Adrenal gland (tissue), 19 donors: ENCODE data around the gene CMC1. TPM values are rescaled to one million over a fixed set of nuclear protein-coding genes. Genes with fewer than 3 reads are reported as not detected.
"Not testable (repeated sequence)": the region's sequence is repeated elsewhere in the genome, so short reads cannot be mapped to it uniquely, and the experiment has no call there.

Source experiments
- DNase-seq, 7 donors: peaks; one replicate each; pipeline ENCODE4 v3.0.0-alpha.2; 2019 to 2020
- H3K27ac ChIP-seq, 5 donors: fragments of 200-600 bp; sonication (generic) in 4 of 5; 1 replicate in 3 of 5; 2 replicates in 2 of 5; pipeline versions ENCODE4 v1.5.1 to v1.8.0; 2016 to 2020; ENCODE audit warnings: mild to moderate bottlenecking in 1 of 5
- H3K27me3 ChIP-seq: fragments of 200-600 bp; 2 replicates; pipeline ENCODE4 v1.8.0; 2021
- H3K36me3 ChIP-seq, 2 donors: fragments of 200-600 bp; replicated peaks in 1 of 2; 1 replicate in 1 of 2; 2 replicates in 1 of 2; pipeline versions ENCODE4 v1.5.1 to v1.8.0; 2018 to 2022
- H3K4me1 ChIP-seq, 2 donors: fragments of 200-600 bp; replicated peaks in 1 of 2; 1 replicate in 1 of 2; 2 replicates in 1 of 2; pipeline versions ENCODE4 v1.5.1 to v1.8.0; 2018 to 2021
- H3K4me3 ChIP-seq, 4 donors: fragments of 200-600 bp; sonication (generic) in 3 of 4; one replicate each; pipeline ENCODE4 v1.5.1; 2016 to 2018
- H3K9me3 ChIP-seq, 3 donors: fragments of 200-600 bp; sonication (generic) in 1 of 3; replicated peaks in 1 of 3; 1 replicate in 2 of 3; 2 replicates in 1 of 3; pipeline versions ENCODE4 v1.5.1 to v1.8.0; 2016 to 2021
- CTCF ChIP-seq, 6 experiments: fragments of 450-650 bp in 4 of 6; fragments of 200-600 bp in 2 of 6; sonication (generic) in 1 of 6; IDR thresholded peaks; 1 replicate in 5 of 6; 2 replicates in 1 of 6; pipeline versions ENCODE4 v1.5.1 to v1.8.0; 2016 to 2021; ENCODE audit warnings: antibody characterized with exemption in 6 of 6, mild to moderate bottlenecking in 2 of 6, moderate library complexity in 1 of 6
- POLR2A ChIP-seq, 2 donors: fragments of 450-650 bp; IDR thresholded peaks; one replicate each; pipeline ENCODE4 v1.6.1; 2017; ENCODE audit warnings: antibody characterized with exemption in 2 of 2, mild to moderate bottlenecking in 2 of 2, moderate library complexity in 1 of 2
- WGBS, 4 donors: extraction: QIAGEN DNeasy Blood & Tissue Kit in 2 of 4; methylation state at CpG; one replicate each; pipeline versions ENCODE4 v1.1.5 to v1.1.7; 2013 to 2017; 5-methylcytosine and 5-hydroxymethylcytosine counted together
- intact Hi-C, 2 donors: fragments of 100-400 bp; cut with DNase I; formaldehyde crosslinking; loops; one replicate each; pipeline versions ENCODE4 v1.14.1 to v1.15.0; 2022 to 2023
- long read RNA-seq, 10 donors: library from polyadenylated mRNA in 3 of 10; unstranded in 2 of 10; stranded (forward) in 1 of 10; transcript quantifications; one replicate each; pipeline ENCODE4 v2.0.0 and lab custom pipeline, GENCODE V29; 2021 to 2026
- polyA plus RNA-seq, 3 donors: library from polyadenylated mRNA; stranded (reverse); fragments of 200-250 nt in 2 of 3; fragments of 350-450 nt in 1 of 3; fragmentation: Illumina TruSeq in 1 of 3; extraction: RNeasy Lipid Tissue Mini Kit (QIAGEN cat#74804) in 1 of 3; gene quantifications; one replicate each; pipeline ENCODE4 v1.2.3, GENCODE V29; 2013 to 2014
- total RNA-seq, 9 donors: library from RNA; depleted of rRNA in 4 of 9; stranded (reverse); fragments of >200 nt in 4 of 9; fragments of 120-200 nt in 1 of 9; fragmentation: NEBNext Ultra II Directional in 1 of 9; extraction: Animal tissue kit (Norgen Biotek cat#: 25700) in 1 of 9; gene quantifications; one replicate each; pipeline versions ENCODE4 v1.1.0 to v1.2.4, GENCODE V29; 2013 to 2023
- donor health status: healthy with polysubstance abuse.
- donor health status: Bipolar disorder and iron deficiency.
- donor health status: DM: yes; HTN: yes; CAD: no.
- donor health status: DM: no; HTN: no; CAD: no.
- donor health status: DM: no; HTN: no; CAD: no.
- donor health status: DM: yes; HTN: yes; CAD: no.

Gene CMC1
- total RNA-seq (10 to 100 TPM in 8 of 9 donors, 1 to 10 TPM in 1; 6.7 to 23.2 (median 19.4) TPM), polyA plus RNA-seq (10 to 100 TPM; 31.4 to 32.8 (median 31.5) TPM)
- long read RNA-seq, donor 1, full-length matches to known transcripts = 57 of 57 reads
- long read RNA-seq, donor 1, partial matches to known transcripts = 0 of 57 reads
- long read RNA-seq, donor 1, other reads (novel, unspliced or antisense) = 0 of 57 reads
- long read RNA-seq, donor 2, full-length matches to known transcripts = 22 of 22 reads
- long read RNA-seq, donor 2, partial matches to known transcripts = 0 of 22 reads
- long read RNA-seq, donor 2, other reads (novel, unspliced or antisense) = 0 of 22 reads
- long read RNA-seq, donor 3, full-length matches to known transcripts = 26 of 26 reads
- long read RNA-seq, donor 3, partial matches to known transcripts = 0 of 26 reads
- long read RNA-seq, donor 3, other reads (novel, unspliced or antisense) = 0 of 26 reads
- long read RNA-seq, donor 4, full-length matches to known transcripts = 25 of 29 reads
- long read RNA-seq, donor 4, partial matches to known transcripts = 0 of 29 reads
- long read RNA-seq, donor 4, other reads (novel, unspliced or antisense) = 4 of 29 reads
- long read RNA-seq, donor 5, full-length matches to known transcripts = 39 of 42 reads
- long read RNA-seq, donor 5, partial matches to known transcripts = 0 of 42 reads
- long read RNA-seq, donor 5, other reads (novel, unspliced or antisense) = 3 of 42 reads
- long read RNA-seq, donor 6, full-length matches to known transcripts = 18 of 19 reads
- long read RNA-seq, donor 6, partial matches to known transcripts = 0 of 19 reads
- long read RNA-seq, donor 6, other reads (novel, unspliced or antisense) = 1 of 19 reads
- long read RNA-seq, donor 7, full-length matches to known transcripts = 24 of 24 reads
- long read RNA-seq, donor 7, partial matches to known transcripts = 0 of 24 reads
- long read RNA-seq, donor 7, other reads (novel, unspliced or antisense) = 0 of 24 reads
- long read RNA-seq, donor 8, full-length matches to known transcripts = 45 of 45 reads
- long read RNA-seq, donor 8, partial matches to known transcripts = 0 of 45 reads
- long read RNA-seq, donor 8, other reads (novel, unspliced or antisense) = 0 of 45 reads
- long read RNA-seq, donor 9, full-length matches to known transcripts = 27 of 27 reads
- long read RNA-seq, donor 9, partial matches to known transcripts = 0 of 27 reads
- long read RNA-seq, donor 9, other reads (novel, unspliced or antisense) = 0 of 27 reads
- long read RNA-seq, donor 10, full-length matches to known transcripts = 31 of 31 reads
- long read RNA-seq, donor 10, partial matches to known transcripts = 0 of 31 reads
- long read RNA-seq, donor 10, other reads (novel, unspliced or antisense) = 0 of 31 reads

GRCh38 chr3:28241221-28242160 is at the start of gene CMC1:
TSS of gene CMC1 (plus strand) at chr3:28241619. CDS start at chr3:28241794, 175 bp downstream.
- no peaks in the 10 kb centered on the region for H3K36me3 ChIP-seq
- WGBS, 4 donors = 0 to 2% (median 1%) methylated on average over 36 to 68 of the region's 68 CpGs
- H3K27me3 ChIP-seq = no peaks in the 10 kb centered on the region
- intact Hi-C loops = no loop called here
- peak within 1 kb of the TSS; percentile 28 to 88 (median 82) for H3K27ac ChIP-seq
- TF ChIP-seq CTCF (IDR thresholded peaks at IDR 0.05) = no peak
- TF ChIP-seq POLR2A (IDR thresholded peaks at IDR 0.05) = peak; percentile 84 to 96
- H3K4me3 ChIP-seq = peak within 1 kb of the TSS; percentile 37 to 94 (median 82)
- peaks cover 10 to 39% of the 10 kb centered on the region in 2 donors for H3K4me1 ChIP-seq
- H3K9me3 ChIP-seq = no peaks in the 10 kb centered on the region
- peak; percentile 98 to 99 (median 99) for DNase-seq

GRCh38 chr3:28198161-28198560 is 43.3 kb upstream of the CMC1 start:
- Histone ChIP-seq H3K4me3 (no peak overlapping the region), H3K4me1 (no peaks in the 10 kb centered on the region), H3K9me3 (no peaks in the 10 kb centered on the region), H3K27me3 (no peaks in the 10 kb centered on the region), H3K27ac (no peak overlapping the region), H3K36me3 (no peaks in the 10 kb centered on the region)
- 82 to 94% (median 90%) methylated on average over 3 of the region's 3 CpGs for WGBS, 4 donors
- TF ChIP-seq POLR2A (IDR thresholded peaks at IDR 0.05) = no peak
- no peak for TF ChIP-seq CTCF (IDR thresholded peaks at IDR 0.05)
- intact Hi-C loops = no loop called here
- DNase-seq = no peak

GRCh38 chr3:28198974-28199373 is 42.4 kb upstream of the CMC1 start:
- intact Hi-C loops = no loop called here
- Histone ChIP-seq H3K27me3 (no peaks in the 10 kb centered on the region), H3K27ac (no peak overlapping the region), H3K4me3 (no peak overlapping the region), H3K9me3 (no peaks in the 10 kb centered on the region), H3K4me1 (no peaks in the 10 kb centered on the region), H3K36me3 (no peaks in the 10 kb centered on the region)
- WGBS, 4 donors = 75 to 82% (median 79%) methylated on average over 3 of the region's 3 CpGs
- TF ChIP-seq CTCF (IDR thresholded peaks at IDR 0.05) = no peak
- no peak for TF ChIP-seq POLR2A (IDR thresholded peaks at IDR 0.05)
- no peak for DNase-seq

GRCh38 chr3:28199643-28200042 is 41.8 kb upstream of the CMC1 start:
- H3K27me3 ChIP-seq, H3K4me1 ChIP-seq, H3K36me3 ChIP-seq, intact Hi-C loops, H3K9me3 ChIP-seq, DNase-seq, H3K4me3 ChIP-seq, H3K27ac ChIP-seq: not testable (repeated sequence)
- 89 to 96% (median 94%) methylated on average over 15 of the region's 15 CpGs for WGBS, 4 donors

- H3K36me3 ChIP-seq, H3K4me1 ChIP-seq, intact Hi-C loops, H3K27me3 ChIP-seq, H3K4me3 ChIP-seq, DNase-seq, H3K27ac ChIP-seq, H3K9me3 ChIP-seq: not testable (repeated sequence)
- 59 to 84% (median 65%) methylated on average over 8 to 47 of the region's 47 CpGs for WGBS, 4 donors
These were observed 41.0 kb upstream of the CMC1 start for GRCh38 chr3:28200366-28200848.
